HL-60 (cell line): ENCODE data around the gene NRXN3.

Experiments
- DNase-seq, 2 experiments: peaks; one replicate each; pipeline ENCODE4 v3.0.0-alpha.2; 2010 to 2020; ENCODE audit warnings: low read depth in 1 of 2, low spot score in 1 of 2
- H3K27ac ChIP-seq: fragments of 250-450 bp; sonication (Bioruptor Pico); replicated peaks from 2 replicates; pipeline ENCODE4 v1.5.1; 2020; ENCODE audit warnings: mild to moderate bottlenecking, moderate library complexity
- H3K27me3 ChIP-seq: fragments of 250-450 bp; sonication (Bioruptor Pico); 2 replicates; pipeline ENCODE4 v1.5.1; 2021; ENCODE audit warnings: mild to moderate bottlenecking, moderate library complexity; ENCODE audit not compliant: insufficient read depth, poor library complexity, severe bottlenecking
- H3K4me3 ChIP-seq: replicated peaks from 2 replicates; pipeline ENCODE4 v1.5.1; 2011; ENCODE audit warnings: mild to moderate bottlenecking, control low read depth, low read length; ENCODE audit not compliant: insufficient read depth
- CTCF ChIP-seq: IDR thresholded peaks from one replicate; pipeline ENCODE4 v1.5.1; 2011; ENCODE audit warnings: low read length, control low read depth, inconsistent platforms; ENCODE audit not compliant: insufficient read depth
- GABPA ChIP-seq: IDR thresholded peaks from 2 replicates; pipeline ENCODE4 v1.6.1; 2012; ENCODE audit warnings: low read depth
- POLR2AphosphoS5 ChIP-seq: IDR thresholded peaks from 2 replicates; pipeline ENCODE4 v1.6.1; 2012; ENCODE audit warnings: low read depth
- SPI1 ChIP-seq: IDR thresholded peaks from 2 replicates; pipeline ENCODE4 v1.6.1; 2012; ENCODE audit warnings: low read depth, mild to moderate bottlenecking, borderline replicate concordance
- TF ChIP-seq, protein P1 (sequence below): IDR thresholded peaks from 2 replicates; pipeline ENCODE4 v1.6.1; 2012; ENCODE audit warnings: low read depth; ENCODE audit not compliant: insufficient replicate concordance

Gene NRXN3

GRCh38 chr14:79580414-79580813 is 1410.2 kb downstream of the NRXN3 start:
- no peaks in the 10 kb centered on the region for H3K27me3 ChIP-seq
- H3K4me3 ChIP-seq, result no peak overlapping the region
- H3K27ac ChIP-seq, result no peak overlapping the region
- DNase-seq, result no peak
- TF ChIP-seq SPI1 (no peak), GABPA (no peak), CTCF (no peak), POLR2AphosphoS5 (no peak)
- TF ChIP-seq, protein P1, sequence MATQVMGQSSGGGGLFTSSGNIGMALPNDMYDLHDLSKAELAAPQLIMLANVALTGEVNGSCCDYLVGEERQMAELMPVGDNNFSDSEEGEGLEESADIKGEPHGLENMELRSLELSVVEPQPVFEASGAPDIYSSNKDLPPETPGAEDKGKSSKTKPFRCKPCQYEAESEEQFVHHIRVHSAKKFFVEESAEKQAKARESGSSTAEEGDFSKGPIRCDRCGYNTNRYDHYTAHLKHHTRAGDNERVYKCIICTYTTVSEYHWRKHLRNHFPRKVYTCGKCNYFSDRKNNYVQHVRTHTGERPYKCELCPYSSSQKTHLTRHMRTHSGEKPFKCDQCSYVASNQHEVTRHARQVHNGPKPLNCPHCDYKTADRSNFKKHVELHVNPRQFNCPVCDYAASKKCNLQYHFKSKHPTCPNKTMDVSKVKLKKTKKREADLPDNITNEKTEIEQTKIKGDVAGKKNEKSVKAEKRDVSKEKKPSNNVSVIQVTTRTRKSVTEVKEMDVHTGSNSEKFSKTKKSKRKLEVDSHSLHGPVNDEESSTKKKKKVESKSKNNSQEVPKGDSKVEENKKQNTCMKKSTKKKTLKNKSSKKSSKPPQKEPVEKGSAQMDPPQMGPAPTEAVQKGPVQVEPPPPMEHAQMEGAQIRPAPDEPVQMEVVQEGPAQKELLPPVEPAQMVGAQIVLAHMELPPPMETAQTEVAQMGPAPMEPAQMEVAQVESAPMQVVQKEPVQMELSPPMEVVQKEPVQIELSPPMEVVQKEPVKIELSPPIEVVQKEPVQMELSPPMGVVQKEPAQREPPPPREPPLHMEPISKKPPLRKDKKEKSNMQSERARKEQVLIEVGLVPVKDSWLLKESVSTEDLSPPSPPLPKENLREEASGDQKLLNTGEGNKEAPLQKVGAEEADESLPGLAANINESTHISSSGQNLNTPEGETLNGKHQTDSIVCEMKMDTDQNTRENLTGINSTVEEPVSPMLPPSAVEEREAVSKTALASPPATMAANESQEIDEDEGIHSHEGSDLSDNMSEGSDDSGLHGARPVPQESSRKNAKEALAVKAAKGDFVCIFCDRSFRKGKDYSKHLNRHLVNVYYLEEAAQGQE, result no peak

DNA sequence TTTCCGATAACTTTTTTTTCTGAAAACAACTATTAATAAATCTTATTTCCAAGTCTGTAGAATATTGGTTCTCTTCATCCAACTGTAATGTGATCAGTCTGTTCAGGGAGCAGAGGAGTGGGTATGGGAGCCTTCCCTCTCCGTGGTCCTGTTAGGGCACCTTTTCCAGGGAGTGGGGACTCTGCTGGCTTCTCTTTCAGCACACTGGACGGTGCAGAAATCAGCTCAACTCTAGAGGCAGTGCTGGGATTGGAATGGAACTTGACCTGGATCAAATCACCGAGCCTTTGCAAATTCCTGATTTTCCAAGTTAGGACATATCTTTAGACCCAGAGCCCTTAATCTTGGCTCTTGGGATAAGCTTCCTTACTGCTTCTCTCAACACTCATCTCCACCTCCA is 1410.7 kb downstream of the NRXN3 start:
- TF ChIP-seq, protein P1, result no peak
- TF ChIP-seq POLR2AphosphoS5 (no peak), SPI1 (no peak)
- Histone ChIP-seq H3K27me3 (no peaks in the 10 kb centered on the region), H3K4me3 (no peak overlapping the region), H3K27ac (no peak overlapping the region)
- no peak for DNase-seq

- no peak for TF ChIP-seq CTCF
- TF ChIP-seq SPI1, result no peak
- TF ChIP-seq, protein P1, result no peak
- no peak for TF ChIP-seq GABPA
- no peak for TF ChIP-seq POLR2AphosphoS5
- no peak for DNase-seq
- Histone ChIP-seq H3K4me3 (no peak overlapping the region), H3K27me3 (no peaks in the 10 kb centered on the region), H3K27ac (no peak overlapping the region)
These were observed 1411.9 kb downstream of the NRXN3 start for GRCh38 chr14:79581912-79582576.
